ENCODE measurements around the gene FJX1.
"Not testable (repeated sequence)": the region's sequence is repeated elsewhere in the genome, so short reads cannot be mapped to it uniquely, and the experiment has no call there.

FJX1 gene

DNA sequence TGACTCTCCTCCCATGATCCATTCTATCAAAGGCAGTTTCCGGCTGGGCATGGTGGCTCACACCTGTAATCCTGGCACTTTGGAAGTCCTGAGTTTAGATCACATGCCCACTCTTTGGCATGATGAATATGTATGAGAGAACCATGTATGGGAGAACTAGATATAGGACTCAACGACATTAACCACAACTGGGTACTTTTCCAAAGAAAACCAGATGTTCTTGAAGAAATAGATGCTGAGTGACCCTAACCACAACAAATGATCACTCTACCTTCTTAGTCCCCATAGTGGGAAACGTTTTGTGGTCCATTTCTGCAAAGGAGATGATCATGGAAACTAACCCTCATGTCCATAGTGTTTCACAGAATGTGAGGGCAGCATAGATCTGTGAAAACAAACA lies 13.6 kb downstream of the FJX1 start:
- no peak for DNase-seq (ENCODE audit: low read depth in 1 of 2, low spot score in 1 of 2)

DNA sequence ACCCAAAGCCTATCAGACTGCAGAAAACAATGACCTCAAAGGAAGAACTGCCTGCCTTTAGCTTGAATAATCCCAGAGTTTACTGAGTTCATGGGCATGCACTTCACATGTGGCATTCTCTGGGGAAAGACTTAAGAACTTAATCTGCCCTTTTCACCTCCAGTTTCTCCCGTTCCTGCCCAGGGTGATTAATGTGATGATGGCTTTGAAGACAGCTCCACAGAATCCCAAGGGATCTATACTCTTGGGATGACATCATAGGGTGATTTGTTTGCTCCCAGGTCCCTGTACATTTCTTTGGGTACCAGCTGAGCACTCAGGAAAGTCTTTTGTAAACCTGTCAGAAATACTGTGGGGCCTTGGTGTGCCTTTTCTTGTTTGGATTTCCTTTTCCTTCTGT lies 14.0 kb downstream of the FJX1 start:
- no peak for DNase-seq (ENCODE audit: low read depth in 1 of 2, low spot score in 1 of 2)

DNA sequence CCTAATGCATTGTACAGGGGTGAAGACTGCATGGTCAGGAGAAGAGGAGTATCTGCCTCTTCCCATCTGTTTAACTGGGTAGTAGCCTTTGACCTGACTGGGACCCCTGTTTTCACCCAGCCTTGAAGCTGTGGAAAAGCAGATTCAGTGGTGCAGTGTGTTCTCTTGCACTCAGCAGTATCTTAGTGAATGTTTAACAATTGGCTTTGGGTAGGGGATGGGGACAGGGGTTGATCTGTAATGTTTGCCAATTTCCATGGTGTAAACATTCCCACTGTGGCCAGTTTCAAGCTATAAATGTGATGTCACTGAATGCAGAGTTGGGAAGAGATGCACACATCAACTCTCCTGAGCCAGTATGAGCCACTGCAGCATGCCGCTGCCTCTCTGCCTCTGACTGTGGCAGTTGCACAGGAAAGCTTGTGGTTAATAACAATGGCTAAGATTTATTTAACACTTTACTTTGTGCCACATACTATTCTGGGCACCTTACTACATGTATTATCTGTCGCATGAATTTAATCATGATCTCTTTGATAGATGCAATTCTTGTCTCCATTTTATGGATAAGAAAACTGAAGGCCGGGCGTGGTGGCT lies 15.7 kb downstream of the FJX1 start:
- no peak for DNase-seq (ENCODE audit: low read depth in 1 of 2, low spot score in 1 of 2)

DNA sequence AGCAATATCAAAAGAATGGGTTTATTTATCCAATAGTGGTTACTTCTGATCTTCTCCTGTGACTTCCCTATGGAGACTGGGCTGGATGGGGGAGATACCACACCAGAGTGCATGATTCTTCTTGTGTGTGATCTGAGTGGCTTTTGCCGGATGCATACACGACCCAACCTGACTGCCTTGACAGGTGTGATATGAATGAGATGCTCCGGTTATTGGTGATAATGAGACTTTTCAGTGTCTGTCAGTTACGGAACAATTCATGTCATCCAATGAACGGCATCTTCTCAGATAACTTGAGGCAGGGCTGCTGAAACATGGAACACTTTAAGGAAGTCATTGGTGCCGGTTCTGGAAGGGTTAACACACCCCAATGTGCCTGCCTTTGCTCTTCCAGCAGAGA lies 17.7 kb downstream of the FJX1 start:
- DNase-seq (ENCODE audit: low read depth in 1 of 2, low spot score in 1 of 2) = no peak

DNA sequence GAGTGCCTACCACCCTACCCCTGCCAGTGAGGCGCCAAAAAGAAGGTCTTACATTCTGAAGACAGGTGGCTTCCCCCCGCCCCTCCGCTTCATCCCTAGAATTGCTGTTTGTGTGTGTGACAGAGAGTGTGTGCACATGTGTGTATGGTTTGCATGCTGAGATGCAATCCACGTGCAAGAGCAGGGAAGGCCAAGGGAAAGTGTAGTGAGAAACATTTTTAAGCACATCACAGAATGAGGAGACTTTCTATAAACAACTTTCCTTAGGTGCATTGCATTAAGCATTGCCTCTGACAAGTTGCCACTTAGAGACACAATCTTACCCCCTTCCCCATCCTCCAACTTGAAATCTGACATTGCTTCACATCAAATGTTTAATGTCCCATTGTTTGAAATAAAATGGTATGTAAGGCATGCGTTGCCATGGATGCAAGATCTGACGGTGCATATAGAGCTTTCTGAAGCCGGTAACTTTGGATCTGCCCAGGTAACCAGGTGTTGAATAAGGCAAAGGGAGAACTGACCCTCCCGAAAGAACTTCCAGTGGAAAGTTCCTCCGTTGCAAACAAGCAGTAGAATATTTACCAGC lies 21.4 kb downstream of the FJX1 start:
- no peak for DNase-seq (ENCODE audit: low read depth in 1 of 2, low spot score in 1 of 2)

DNA sequence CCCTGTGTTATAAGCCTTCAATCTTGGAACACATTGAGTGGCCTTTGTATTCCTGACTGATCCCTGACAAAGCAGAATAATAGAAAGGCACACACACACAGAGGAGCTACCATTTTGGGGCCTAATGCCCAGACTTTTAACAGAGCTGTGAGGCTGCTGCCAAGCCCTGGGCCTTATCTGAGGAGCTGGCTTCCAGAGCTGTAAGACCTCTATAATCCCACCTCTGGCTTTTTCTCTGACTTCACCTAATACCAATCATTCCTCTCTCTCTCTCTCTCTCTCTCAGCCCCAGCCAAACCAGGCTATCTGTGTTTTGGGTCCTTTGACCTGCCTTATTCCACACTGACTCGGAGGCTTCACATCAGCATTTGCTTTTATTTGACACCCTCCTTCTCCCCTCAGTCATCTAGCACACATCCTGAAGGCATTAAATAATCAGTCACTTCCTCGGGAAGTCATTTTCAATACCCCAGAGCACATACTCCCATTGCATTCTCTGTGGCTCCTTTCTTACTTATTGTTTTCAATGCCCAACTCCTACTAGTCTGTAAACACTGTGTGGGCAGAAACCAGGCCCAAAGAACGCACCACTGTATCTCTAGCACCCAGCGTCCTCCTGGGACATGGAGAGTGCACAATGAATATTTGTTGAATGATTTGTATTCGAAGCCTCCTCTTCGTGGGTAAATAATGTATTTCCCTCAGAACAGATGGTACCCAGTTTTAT lies 23.1 kb downstream of the FJX1 start:
- no peak for DNase-seq (ENCODE audit: low read depth in 1 of 2, low spot score in 1 of 2)

DNA sequence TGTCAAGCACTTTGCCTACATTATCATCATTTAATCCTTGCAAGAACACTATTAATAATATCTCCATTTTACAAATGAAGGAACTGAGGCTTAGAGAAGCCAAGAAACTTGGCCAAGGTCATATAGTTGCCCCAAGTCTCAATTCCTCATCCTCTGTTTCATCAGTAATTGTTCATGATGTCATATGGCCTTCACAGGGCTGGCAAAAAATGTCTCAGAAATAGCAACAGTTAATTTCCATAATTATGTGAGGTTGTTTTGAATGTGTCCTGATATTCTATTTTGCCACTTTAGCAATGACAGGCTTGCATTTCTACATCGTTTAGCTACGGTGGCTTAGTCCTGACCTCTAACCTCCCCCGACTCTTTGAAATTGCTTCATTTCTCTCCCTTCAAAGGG lies 23.7 kb downstream of the FJX1 start:
- DNase-seq (ENCODE audit: low read depth in 1 of 2, low spot score in 1 of 2) = no peak

DNA sequence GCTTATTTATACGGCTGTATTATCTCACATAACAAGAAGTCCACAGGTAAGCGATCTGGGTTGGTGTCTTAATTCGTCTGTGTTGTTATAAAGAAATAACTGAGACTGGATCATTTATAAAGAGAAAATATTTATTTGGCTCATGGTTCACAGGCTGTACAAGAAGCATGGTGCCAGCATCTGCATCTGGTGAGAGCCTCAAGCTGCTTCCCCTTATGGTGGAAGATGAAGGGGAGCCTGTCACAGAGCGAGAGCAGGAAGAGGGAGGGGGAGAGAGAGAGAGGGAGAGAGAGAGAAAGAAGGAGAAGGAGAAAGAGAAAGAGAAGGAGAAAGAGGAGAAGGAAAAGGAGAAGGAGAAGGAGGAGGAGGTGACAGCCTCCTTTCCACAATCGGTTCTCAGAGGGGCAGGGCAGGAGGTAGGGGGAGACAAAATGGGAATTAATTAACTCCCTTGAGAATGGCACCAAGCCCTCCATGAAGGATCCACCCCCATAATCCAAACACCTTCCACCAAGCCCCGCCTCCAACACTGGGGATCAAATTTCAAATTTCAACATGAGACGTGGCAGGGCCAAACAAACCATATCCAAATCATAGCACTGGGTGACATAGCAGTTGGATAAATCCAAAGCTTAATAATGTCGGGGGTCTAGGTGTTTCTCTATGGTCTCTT lies 29.3 kb downstream of the FJX1 start:
- DNase-seq (ENCODE audit: low read depth in 1 of 2, low spot score in 1 of 2) = no peak

DNA sequence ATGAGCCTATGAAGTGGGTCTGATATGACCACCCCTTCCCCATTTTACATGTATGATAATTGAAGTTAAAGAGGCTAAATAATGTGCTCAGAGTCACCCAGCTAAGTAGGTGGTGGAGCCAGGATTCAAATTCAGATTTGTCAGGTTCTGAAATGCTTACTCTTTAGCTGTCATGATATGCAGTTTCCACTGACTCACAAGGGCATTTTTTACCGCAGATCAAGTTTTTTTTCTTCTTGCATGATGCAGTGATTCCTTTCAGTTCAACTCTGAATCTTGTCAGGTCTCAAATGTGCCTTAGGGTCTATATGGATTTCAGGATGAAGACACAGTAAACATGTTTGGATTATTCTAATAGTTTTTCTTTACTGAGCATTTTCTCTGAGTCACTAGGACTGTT lies 31.7 kb downstream of the FJX1 start:
- DNase-seq (ENCODE audit: low read depth in 1 of 2, low spot score in 1 of 2) = no peak

DNA sequence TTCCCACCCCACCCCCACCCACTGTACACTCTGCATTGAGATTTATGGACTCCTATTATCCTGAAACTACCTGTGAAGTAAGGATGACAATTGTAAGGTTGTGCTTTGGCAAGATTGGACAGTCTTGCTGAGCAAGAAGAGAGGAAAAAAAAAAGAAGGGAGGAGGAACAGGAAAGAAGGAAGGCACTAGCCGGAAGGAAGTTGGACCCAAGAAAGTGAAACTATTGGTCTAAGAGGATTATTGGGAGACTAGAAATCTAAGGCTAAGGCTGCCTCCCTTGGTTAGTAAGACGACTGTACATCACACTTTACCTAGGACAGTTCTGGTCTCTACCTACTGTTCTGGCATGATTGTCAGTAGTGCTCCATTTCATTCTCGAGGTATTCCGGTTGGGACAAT lies 32.2 kb downstream of the FJX1 start:
- no peak for DNase-seq (ENCODE audit: low read depth in 1 of 2, low spot score in 1 of 2)

DNA sequence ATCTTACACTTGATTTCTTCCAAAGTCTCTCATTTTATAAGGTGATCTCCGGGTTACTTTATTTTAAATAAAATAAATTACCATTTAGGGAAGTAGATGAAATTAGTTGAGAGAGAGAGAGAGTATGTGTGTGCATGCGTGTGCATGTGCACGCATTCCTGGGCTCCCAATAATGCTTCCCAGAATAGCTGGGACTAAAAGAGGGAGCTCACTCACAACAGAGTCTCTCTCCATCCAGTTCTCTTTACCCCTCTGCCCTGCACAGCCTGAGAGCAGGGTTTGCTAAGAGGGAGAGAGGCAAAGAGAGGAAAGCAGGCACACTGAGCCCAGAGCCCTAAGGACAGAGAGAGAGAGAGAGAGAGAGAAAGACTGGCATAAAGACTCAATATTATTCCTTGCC lies 33.0 kb downstream of the FJX1 start:
- DNase-seq (ENCODE audit: low read depth in 1 of 2, low spot score in 1 of 2) = no peak

DNA sequence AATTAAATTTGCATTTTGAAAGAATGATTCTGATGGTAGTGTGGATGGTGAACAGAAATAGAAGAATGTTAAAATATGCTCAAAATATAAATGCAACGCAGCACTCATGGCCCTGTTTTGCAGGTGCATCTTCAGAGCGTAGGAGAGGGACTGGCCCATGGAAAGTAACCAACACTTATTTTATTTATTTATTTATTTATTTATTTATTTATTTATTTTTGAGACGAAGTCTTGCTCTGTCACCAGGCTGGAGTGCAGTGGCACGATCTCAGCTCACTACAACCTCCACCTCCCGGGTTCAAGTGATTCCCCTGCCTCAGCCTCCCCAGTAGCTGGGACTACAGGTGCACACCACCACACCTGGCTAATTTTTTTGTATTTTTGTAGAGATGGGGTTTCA lies 34.5 kb downstream of the FJX1 start:
- DNase-seq (ENCODE audit: low read depth in 1 of 2, low spot score in 1 of 2) = not testable (repeated sequence)

DNA sequence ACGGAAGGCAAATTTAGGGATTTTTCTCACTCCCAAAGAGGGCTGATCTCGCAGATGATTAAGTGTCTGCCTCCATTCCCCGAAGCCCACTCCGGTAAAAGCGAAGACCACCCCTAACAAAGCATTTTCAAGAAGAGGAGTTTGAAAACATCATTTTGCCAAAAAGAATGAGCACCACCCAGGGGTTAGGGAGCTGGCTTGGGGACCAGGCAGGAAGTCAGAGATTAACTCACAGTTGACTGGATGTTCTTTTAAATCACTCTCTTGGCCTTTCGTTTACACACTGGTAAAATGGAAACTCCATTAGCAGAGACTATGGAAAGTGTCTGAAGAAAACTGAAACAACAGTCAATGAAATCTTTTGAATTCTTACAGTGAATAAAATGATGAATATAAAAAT lies 36.5 kb downstream of the FJX1 start:
- no peak for DNase-seq (ENCODE audit: low read depth in 1 of 2, low spot score in 1 of 2)

DNA sequence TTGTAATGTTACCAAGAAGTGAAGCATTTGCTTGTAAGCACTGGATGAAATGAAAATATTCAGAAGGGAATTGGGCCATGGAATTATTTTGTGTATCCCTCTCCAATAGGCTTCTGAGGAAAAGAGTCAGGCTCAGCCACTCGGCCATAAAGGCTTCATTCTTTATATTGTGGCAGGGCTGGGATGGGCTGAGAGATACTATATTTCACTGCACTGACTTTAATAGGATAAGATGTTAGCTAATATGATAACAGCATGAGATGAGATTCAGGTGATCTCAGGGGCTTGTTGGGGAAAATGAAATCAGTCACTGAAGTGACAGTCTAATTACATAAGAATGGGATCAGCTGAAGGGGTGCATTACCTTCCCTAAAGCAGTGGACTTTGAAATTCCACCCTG lies 37.0 kb downstream of the FJX1 start:
- DNase-seq (ENCODE audit: low read depth in 1 of 2, low spot score in 1 of 2) = no peak

DNA sequence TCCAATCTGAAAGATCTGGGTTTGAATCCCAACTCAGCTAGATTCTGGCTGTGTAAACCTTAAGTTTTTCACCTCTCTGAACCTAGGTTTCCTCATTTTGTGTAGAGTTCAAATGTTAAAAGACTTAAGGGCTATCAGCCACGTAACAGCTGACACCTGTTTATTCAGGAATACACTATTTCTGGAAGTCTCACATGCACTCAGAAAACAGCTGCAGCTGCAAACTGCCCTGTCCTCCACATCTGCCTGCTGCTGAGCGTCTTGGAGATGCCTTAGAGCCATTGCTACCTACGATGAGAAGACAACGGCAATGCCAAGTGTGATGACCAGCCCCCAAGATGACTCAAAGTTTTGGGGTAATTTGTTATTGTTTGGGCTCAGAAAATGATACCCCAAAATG lies 37.6 kb downstream of the FJX1 start:
- DNase-seq (ENCODE audit: low read depth in 1 of 2, low spot score in 1 of 2) = no peak

DNA sequence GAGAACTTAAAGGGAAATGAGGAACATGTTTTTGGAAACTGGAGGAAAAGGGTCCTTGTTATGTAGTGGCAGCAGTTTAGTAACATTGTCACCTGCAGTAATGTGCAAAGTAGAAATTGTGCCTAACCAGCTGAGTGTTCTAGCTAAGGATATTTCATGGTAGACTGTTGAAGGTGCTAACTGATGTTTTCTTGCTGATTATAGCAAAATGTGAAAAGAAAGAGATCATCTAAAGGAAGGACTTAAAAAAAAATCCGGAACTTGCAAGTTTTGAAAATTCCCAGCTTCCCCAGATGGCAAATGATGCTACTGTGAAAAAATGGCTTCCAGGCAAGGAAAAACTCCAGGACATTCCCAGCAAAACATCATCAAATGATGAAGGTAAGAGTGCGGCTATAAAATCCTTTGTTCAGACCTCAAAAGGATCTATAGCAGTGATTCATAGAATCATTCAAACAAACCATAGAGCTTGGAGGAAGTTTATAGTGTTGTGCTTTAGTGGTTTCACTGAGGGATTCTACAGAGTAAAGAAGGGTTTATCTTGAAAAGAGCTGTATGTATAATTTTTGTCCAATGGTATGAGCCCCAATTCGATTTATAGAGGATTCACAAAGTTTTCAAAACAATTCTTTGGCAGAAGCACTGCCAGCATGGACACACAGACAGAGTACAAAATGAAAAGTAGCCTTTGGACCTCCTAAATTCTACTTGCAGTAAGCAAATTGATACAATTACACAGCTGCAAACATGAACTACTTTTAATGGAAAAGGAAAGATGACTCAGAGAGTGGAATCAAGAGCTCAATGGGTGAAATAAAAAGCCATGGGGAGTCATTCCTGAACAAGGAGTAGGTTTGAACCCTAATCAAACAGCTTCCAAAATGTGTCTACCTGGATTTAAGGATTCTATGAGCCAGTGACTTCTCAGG lies 40.0 kb downstream of the FJX1 start:
- DNase-seq (ENCODE audit: low read depth in 1 of 2, low spot score in 1 of 2) = no peak

DNA sequence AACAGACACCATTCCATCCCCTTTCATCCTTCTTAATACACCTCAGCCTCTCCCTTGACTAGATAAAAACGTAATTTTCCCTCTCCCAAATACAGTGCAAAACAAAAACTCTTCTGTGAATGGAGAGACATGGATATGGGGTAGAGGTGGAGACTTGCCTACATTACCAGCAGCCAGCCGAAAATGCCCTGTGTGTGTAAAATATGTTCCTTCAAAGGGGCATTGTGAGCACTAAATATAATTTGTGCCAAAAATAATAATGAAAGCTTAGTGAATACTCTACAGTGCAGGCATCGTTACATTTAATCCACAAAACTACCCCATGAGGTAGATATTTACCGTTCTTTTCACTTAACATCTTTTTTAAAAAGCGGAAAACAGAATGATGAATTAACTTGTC lies 43.3 kb downstream of the FJX1 start:
- DNase-seq (ENCODE audit: low read depth in 1 of 2, low spot score in 1 of 2) = no peak

DNA sequence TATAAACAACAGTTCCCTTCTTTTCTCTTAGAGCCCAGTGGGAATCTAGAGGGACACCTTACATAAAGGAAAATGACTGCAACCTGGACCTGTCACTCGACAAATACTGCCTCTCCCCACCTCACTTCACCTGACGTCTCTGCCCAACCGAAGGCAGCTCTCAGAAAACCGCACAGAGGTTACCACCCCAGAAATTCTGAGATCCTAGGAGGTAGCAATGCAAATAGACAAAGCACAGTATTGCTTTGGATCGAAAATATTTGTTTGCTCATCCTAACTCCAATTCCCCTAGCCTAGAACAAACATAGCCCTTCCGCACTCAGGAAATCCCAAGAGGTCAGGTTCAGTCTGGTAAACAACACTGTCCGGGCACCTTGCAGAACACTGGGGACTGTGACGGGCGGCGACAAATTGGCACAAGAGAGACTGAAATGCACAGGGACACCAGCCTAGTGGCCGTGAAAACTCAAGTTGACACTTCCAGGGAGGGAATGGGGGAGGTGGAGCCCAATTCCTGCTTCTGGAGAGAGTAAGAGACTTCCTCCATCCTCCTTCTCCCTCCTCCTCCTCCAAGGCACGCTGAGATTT lies 43.9 kb downstream of the FJX1 start:
- DNase-seq (ENCODE audit: low read depth in 1 of 2, low spot score in 1 of 2) = no peak

DNA sequence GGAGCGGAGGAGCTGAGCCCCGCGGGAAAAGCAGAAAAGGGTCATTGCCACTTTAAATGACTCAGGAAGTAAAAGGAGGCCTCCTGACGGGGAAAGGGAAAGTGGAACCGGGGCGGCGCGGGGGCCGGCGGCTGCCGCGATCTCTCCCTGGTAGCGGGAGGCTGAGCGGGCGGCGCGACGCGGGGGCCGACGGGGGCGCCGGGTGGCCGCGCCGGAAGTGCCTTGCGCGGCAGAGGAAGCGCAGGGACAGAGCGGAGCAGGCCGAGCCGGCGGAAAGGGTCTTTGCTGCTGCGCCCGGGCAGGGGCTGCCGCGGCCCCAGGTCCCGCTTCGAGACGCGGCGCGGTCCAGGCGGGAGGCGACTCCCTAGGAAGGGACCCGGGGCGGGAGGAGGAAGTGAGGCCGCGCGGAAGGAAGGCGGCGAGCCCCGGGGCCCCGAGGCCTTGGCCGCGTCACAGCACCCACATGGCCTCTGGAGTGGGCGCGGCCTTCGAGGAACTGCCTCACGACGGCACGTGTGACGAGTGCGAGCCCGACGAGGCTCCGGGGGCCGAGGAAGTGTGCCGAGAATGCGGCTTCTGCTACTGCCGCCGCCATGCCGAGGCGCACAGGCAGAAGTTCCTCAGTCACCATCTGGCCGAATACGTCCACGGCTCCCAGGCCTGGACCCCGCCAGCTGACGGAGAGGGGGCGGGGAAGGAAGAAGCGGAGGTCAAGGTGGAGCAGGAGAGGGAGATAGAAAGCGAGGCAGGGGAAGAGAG lies 44.6 kb downstream of the FJX1 start, which contains the start of gene TRIM44:
Gene TRIM44 (plus strand): TSS at position 127 of the 759 bp plus-strand sequence. CDS start 337 bp downstream, at position 464.
- peak; percentile 55 to 80 for DNase-seq (ENCODE audit: low read depth in 1 of 2, low spot score in 1 of 2)

DNA sequence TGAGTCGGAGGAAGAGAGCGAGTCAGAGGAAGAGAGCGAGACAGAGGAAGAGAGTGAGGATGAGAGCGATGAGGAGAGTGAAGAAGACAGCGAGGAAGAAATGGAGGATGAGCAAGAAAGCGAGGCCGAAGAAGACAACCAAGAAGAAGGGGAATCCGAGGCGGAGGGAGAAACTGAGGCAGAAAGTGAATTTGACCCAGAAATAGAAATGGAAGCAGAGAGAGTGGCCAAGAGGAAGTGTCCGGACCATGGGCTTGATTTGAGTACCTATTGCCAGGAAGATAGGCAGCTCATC lies 45.1 kb downstream of the FJX1 start:
- no peak for DNase-seq (ENCODE audit: low read depth in 1 of 2, low spot score in 1 of 2)

All from stimulated activated CD4-positive, alpha-beta T cell treated with anti-CD3 and anti-CD28 coated beads, Interleukin-15, amount 100 ng/mL, for 1 hour (primary cell).